ENCODE results near the gene SBK1.
A peak's percentile ranks its signal among the peaks of the same experiment; 100 is the strongest.

GRCh38 chr16:28317040-28317880, 24.9 kb downstream of the SBK1 start:
- peak; percentile 92 for TF ChIP-seq CTCF (conservative IDR thresholded peaks at IDR 0.05; ENCODE audit: low read length)
- no peak for TF ChIP-seq EZH2phosphoT487 (IDR thresholded peaks at IDR 0.05; ENCODE audit: borderline replicate concordance, low read depth, low read length)

Data from OCI-LY7 (cell line).